KBM-7 (cell line): ENCODE measurements around the gene CABLES1.

Source experiments
- DNase-seq: peaks from one replicate; pipeline ENCODE4 v3.0.0-alpha.2; 2015
- in situ Hi-C: fragments of 300-500 bp; cut with MboI; formaldehyde crosslinking; loops from 2 replicates; pipeline ENCODE4 v1.14.3; 2020; ENCODE audit warnings: low sequenced_read_pairs, low pct_unique_long_range_greater_than_20kb, mixed read lengths

CABLES1 gene

GRCh38 chr18:23182606-23183005 is 47.3 kb downstream of the CABLES1 start:
- in situ Hi-C loops: no loop called here
- DNase-seq: no peak

- DNase-seq: no peak
- in situ Hi-C loops: no loop called here
Observed at GRCh38 chr18:23183411-23184150, 48.3 kb downstream of the CABLES1 start.

GRCh38 chr18:23186781-23187180 is 51.5 kb downstream of the CABLES1 start:
- in situ Hi-C loops: no loop called here
- no peak for DNase-seq

- no peak for DNase-seq
- in situ Hi-C loops: no loop called here
Observed at GRCh38 chr18:23188068-23188760, 52.9 kb downstream of the CABLES1 start.

GRCh38 chr18:23189099-23189498 is 53.8 kb downstream of the CABLES1 start:
- in situ Hi-C loops: no loop called here
- no peak for DNase-seq

- in situ Hi-C loops: no loop called here
- DNase-seq: no peak
Observed at GRCh38 chr18:23189768-23190661, 54.7 kb downstream of the CABLES1 start.

GRCh38 chr18:23191232-23191631 is 55.9 kb downstream of the CABLES1 start:
- in situ Hi-C loops: no loop called here
- no peak for DNase-seq

GRCh38 chr18:23193742-23194141 is 58.5 kb downstream of the CABLES1 start:
- no peak for DNase-seq
- in situ Hi-C loops: no loop called here

GRCh38 chr18:23194155-23194996 is 59.1 kb downstream of the CABLES1 start:
- DNase-seq: no peak
- in situ Hi-C loops: no loop called here

GRCh38 chr18:23194997-23195957 is 60.0 kb downstream of the CABLES1 start:
- DNase-seq: no peak
- in situ Hi-C loops: no loop called here

GRCh38 chr18:23196119-23197007 is 61.1 kb downstream of the CABLES1 start:
- in situ Hi-C loops: no loop called here
- DNase-seq: no peak

- in situ Hi-C loops: no loop called here
- no peak for DNase-seq
Observed at GRCh38 chr18:23198217-23198845, 63.0 kb downstream of the CABLES1 start.

GRCh38 chr18:23200756-23201155 is 65.5 kb downstream of the CABLES1 start:
- in situ Hi-C loops: no loop called here
- peak; percentile 70 for DNase-seq

- in situ Hi-C loops: no loop called here
- no peak for DNase-seq
Observed at GRCh38 chr18:23201741-23202140, 66.5 kb downstream of the CABLES1 start.

- no peak for DNase-seq
- in situ Hi-C loops: no loop called here
Observed at GRCh38 chr18:23203891-23204432, 68.7 kb downstream of the CABLES1 start.

GRCh38 chr18:23204589-23205235 is 69.4 kb downstream of the CABLES1 start:
- DNase-seq: no peak
- in situ Hi-C loops: no loop called here
